HCT116 (cell line): ENCODE measurements around the gene GPR45.

Experiments
- CEBPB ChIP-seq: IDR thresholded peaks from 2 replicates; pipeline ENCODE4 v1.6.1; 2012; ENCODE audit warnings: low read depth
- CTCF ChIP-seq, 3 experiments: fragments of 200-600 bp in 1 of 3; sonication (generic) in 1 of 3; IDR thresholded peaks in 2 of 3; conservative IDR thresholded peaks in 1 of 3; 2 replicates each; pipeline ENCODE4 v1.5.1; 2012 to 2017; ENCODE audit warnings: low read depth in 2 of 3, low read length in 2 of 3, antibody characterized with exemption in 1 of 3, borderline replicate concordance in 1 of 3, control low read depth in 1 of 3, mild to moderate bottlenecking in 1 of 3, mixed read lengths in 1 of 3, mixed run types in 1 of 3, moderate library complexity in 1 of 3; ENCODE audit not compliant: insufficient read depth in 1 of 3
- EZH2 ChIP-seq: fragments of 200-600 bp; sonication (generic); IDR thresholded peaks from 2 replicates; pipeline ENCODE4 v1.6.1; 2017; ENCODE audit warnings: antibody characterized with exemption, mixed run types
- EZH2phosphoT487 ChIP-seq: fragments of 200-600 bp; IDR thresholded peaks from 2 replicates; pipeline ENCODE4 v1.6.1; 2018; ENCODE audit warnings: antibody characterized with exemption, borderline replicate concordance
- FOSL1 ChIP-seq: IDR thresholded peaks from 2 replicates; pipeline ENCODE4 v1.6.1; 2012; ENCODE audit warnings: low read depth
- POLR2A ChIP-seq: IDR thresholded peaks from 2 replicates; pipeline ENCODE4 v1.7.0; 2011; ENCODE audit warnings: borderline replicate concordance; ENCODE audit not compliant: insufficient read depth, insufficient read length; ENCODE audit errors: extremely low read depth
- POLR2AphosphoS5 ChIP-seq: IDR thresholded peaks from 2 replicates; pipeline ENCODE4 v1.6.1; 2011; ENCODE audit warnings: mild to moderate bottlenecking, low read depth, low read length, moderate library complexity
- YY1 ChIP-seq: IDR thresholded peaks from 2 replicates; pipeline ENCODE4 v1.6.1; 2011; ENCODE audit warnings: low read length, low read depth, moderate library complexity, mild to moderate bottlenecking; ENCODE audit not compliant: insufficient replicate concordance; ENCODE audit errors: extremely low read depth
- ZBTB33 ChIP-seq: IDR thresholded peaks from 2 replicates; pipeline ENCODE4 v1.6.1; 2011; ENCODE audit warnings: mild to moderate bottlenecking, low read length, moderate library complexity; ENCODE audit not compliant: insufficient replicate concordance; ENCODE audit errors: extremely low read depth
- ZFX ChIP-seq: fragments of 450-650 bp; IDR thresholded peaks from 2 replicates; pipeline ENCODE4 v1.6.1; 2017
- TF ChIP-seq, protein P1 (sequence below): IDR thresholded peaks from 2 replicates; pipeline ENCODE4 v1.6.1; 2012; ENCODE audit warnings: low read depth

DNA sequence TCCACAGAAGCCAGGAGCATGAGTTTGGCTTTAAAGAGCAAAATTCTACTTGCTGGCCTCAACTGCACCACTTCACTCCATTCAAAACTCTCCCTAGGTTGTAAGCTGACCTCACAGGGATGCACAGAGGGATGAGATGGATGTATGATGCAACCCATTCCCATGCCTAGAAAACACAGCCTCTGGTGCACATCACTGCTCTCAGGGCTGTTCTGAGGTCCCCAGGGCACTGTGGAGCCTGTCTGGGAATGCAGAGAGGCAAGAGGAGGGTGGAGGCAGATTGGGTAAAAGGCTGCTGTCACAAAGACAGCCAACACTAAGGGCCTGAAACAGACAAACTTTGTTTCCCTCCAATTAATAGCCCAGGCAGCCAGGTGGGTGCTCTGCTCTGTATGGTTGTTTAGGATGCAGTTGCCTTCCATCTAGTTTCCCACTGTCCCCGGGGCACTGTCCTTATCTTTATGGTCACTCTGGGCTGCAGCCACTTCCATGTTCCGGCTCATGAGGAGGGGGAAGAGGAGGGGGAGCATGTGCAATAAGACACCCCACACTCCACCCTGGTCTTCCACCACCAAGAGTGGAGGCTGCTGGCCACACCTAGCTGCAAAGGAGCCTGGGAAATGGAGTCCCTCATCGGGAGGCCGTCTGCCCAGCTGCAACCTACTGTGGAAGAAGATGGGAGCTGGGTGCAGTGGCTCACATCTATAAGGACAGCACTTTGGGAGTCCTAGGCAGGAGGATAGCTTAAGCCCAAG lies 7.0 kb downstream of the GPR45 start:
- TF ChIP-seq POLR2AphosphoS5 (no peak), CTCF (IDR thresholded peaks at IDR 0.05 in 2 of 3, conservative IDR thresholded peaks at IDR 0.05 in 1 of 3; ENCODE audit: borderline replicate concordance in 1 of 3, insufficient read depth in 1 of 3, low read depth in 2 of 3, low read length in 2 of 3) (no peak), EZH2 (no peak), EZH2phosphoT487 (no peak), ZFX (no peak), POLR2A (no peak), ZBTB33 (no peak), FOSL1 (no peak), CEBPB (no peak), YY1 (no peak)
- TF ChIP-seq, protein P1, sequence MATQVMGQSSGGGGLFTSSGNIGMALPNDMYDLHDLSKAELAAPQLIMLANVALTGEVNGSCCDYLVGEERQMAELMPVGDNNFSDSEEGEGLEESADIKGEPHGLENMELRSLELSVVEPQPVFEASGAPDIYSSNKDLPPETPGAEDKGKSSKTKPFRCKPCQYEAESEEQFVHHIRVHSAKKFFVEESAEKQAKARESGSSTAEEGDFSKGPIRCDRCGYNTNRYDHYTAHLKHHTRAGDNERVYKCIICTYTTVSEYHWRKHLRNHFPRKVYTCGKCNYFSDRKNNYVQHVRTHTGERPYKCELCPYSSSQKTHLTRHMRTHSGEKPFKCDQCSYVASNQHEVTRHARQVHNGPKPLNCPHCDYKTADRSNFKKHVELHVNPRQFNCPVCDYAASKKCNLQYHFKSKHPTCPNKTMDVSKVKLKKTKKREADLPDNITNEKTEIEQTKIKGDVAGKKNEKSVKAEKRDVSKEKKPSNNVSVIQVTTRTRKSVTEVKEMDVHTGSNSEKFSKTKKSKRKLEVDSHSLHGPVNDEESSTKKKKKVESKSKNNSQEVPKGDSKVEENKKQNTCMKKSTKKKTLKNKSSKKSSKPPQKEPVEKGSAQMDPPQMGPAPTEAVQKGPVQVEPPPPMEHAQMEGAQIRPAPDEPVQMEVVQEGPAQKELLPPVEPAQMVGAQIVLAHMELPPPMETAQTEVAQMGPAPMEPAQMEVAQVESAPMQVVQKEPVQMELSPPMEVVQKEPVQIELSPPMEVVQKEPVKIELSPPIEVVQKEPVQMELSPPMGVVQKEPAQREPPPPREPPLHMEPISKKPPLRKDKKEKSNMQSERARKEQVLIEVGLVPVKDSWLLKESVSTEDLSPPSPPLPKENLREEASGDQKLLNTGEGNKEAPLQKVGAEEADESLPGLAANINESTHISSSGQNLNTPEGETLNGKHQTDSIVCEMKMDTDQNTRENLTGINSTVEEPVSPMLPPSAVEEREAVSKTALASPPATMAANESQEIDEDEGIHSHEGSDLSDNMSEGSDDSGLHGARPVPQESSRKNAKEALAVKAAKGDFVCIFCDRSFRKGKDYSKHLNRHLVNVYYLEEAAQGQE: no peak
